Esophagus squamous epithelium (tissue), 5 donors: ENCODE results near the gene PATL2. TPM values are rescaled to one million over a fixed set of nuclear protein-coding genes. Genes with fewer than 3 reads are reported as not detected.
"Not testable (repeated sequence)": the region's sequence is repeated elsewhere in the genome, so short reads cannot be mapped to it uniquely, and the experiment has no call there.

ENCODE experiments used
- DNase-seq: peaks from one replicate; lab custom pipeline; 2025; lab: John Stamatoyannopoulos, UW
- H3K27ac ChIP-seq, 4 donors: fragments of 200-600 bp; sonication (generic); one replicate each; pipeline ENCODE4 v1.5.1; 2016 to 2019; ENCODE audit warnings: mild to moderate bottlenecking in 1 of 4
- H3K27me3 ChIP-seq, 4 donors: fragments of 200-600 bp; sonication (generic); 1 replicate in 3 of 4; 2 replicates in 1 of 4; pipeline versions ENCODE4 v1.5.1 to v1.6.0; 2017 to 2021; ENCODE audit warnings: antibody characterized with exemption in 1 of 4
- H3K36me3 ChIP-seq, 3 donors: fragments of 200-600 bp; sonication (generic); one replicate each; pipeline ENCODE4 v1.5.1; 2016 to 2019
- H3K4me1 ChIP-seq, 3 donors: fragments of 200-600 bp; sonication (generic); one replicate each; pipeline ENCODE4 v1.5.1; 2017 to 2019
- H3K4me3 ChIP-seq, 4 donors: fragments of 200-600 bp; sonication (generic); 1 replicate in 3 of 4; 2 replicates in 1 of 4; pipeline ENCODE4 v1.5.1; 2016 to 2019; ENCODE audit warnings: mild to moderate bottlenecking in 2 of 4, moderate library complexity in 1 of 4
- H3K9me3 ChIP-seq, 3 donors: fragments of 200-600 bp; sonication (generic); one replicate each; pipeline ENCODE4 v1.5.1; 2016 to 2019
- CTCF ChIP-seq, 6 experiments: fragments of 450-650 bp in 4 of 6; fragments of 200-600 bp in 2 of 6; sonication (generic) in 2 of 6; IDR thresholded peaks; one replicate each; pipeline ENCODE4 v1.5.1; 2016 to 2019; ENCODE audit warnings: antibody characterized with exemption in 6 of 6, mild to moderate bottlenecking in 4 of 6, moderate library complexity in 4 of 6
- POLR2A ChIP-seq, 4 donors: fragments of 450-650 bp; IDR thresholded peaks; one replicate each; pipeline ENCODE4 v1.6.1; 2017; ENCODE audit warnings: antibody characterized with exemption in 4 of 4, mild to moderate bottlenecking in 4 of 4, moderate library complexity in 3 of 4
- WGBS, 2 donors: methylation state at CpG; one replicate each; pipeline ENCODE4 v1.1.5; 2018; 5-methylcytosine and 5-hydroxymethylcytosine counted together
- intact Hi-C: fragments of 100-400 bp; cut with DNase I; formaldehyde crosslinking; loops from one replicate; pipeline ENCODE4 v1.15.0; 2022
- total RNA-seq, 4 donors: library from RNA; depleted of rRNA; stranded (reverse); fragments of >200 nt; gene quantifications; one replicate each; pipeline ENCODE4 v1.1.0, GENCODE V29; 2016
- donor health status: DM: yes; HTN: yes; CAD: no.

PATL2 gene
- total RNA-seq, 4 donors from 2014 or later: 1.3 TPM; not detected in 3

DNA sequence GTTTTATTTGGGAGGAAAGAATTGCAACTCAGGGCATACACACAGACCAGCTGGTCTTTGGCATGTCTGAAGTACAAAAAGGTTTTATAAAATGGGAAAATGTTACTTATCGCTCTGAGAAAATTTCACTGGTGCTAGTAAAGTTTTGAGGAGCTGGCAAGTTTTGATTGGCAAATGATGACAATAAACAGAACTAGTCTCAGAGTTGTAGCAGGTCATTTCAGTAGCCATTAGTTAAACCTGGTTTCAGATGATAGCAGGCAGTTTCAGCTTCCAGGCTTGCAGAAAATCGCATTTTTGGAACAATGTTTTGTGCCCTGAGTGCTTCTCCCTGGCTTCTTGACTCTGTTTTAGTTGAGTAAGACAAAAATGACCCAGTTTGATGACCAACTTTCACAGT, 10.9 kb upstream of the PATL2 start:
- no peak overlapping the region for H3K27ac ChIP-seq
- H3K27me3 ChIP-seq: no peaks in the 10 kb centered on the region
- no peak for TF ChIP-seq POLR2A (IDR thresholded peaks at IDR 0.05)
- no peak for TF ChIP-seq CTCF (IDR thresholded peaks at IDR 0.05)
- intact Hi-C loops: no loop called here
- DNase-seq: no peak
- no peak overlapping the region for H3K4me3 ChIP-seq
- WGBS, 2 donors: 68 to 75% methylated on average over 2 of the region's 2 CpGs
- peaks cover 8 to 44% (median 15%) of the 10 kb centered on the region in 3 donors for H3K4me1 ChIP-seq
- no peaks in the 10 kb centered on the region for H3K9me3 ChIP-seq
- H3K36me3 ChIP-seq: peaks cover 0 to 27% (median 25%) of the 10 kb centered on the region in 3 donors

DNA sequence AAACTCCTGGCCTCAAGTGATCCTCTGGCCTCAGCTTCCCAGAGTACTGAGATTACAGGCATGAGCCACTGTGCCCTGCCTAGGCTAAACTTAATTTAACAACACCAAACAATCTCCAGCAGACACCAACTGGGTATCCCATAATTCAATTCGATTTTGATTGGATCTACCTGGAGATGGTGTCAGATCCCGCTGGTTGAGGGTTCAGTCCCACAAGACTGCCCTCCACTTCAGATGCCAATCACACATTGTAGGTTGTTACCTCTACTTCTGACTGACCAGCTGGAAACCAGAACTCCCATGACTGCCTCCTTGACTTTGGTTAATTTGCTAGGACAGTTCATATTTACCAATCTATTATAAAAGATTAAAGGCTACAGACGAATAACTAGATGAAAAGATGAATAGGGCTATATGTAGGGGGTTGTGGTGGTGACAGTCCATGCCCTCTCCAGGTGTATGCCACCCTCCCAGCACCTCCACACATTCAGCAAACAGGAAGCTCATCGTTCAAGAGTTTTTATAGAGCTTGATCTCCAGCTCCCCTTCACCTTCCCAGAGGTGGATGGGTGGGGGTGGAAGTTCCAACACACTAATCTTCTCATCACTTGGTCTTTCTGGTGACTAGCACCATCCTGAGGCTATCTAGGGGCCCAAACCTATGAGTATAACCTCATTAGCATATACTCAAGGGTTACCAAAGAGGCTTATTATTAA, 9.5 kb upstream of the PATL2 start:
- 69% methylated on average over 4 of the region's 4 CpGs for WGBS, 2 donors
- no peak for DNase-seq
- intact Hi-C loops: no loop called here
- TF ChIP-seq CTCF (IDR thresholded peaks at IDR 0.05) (no peak), POLR2A (IDR thresholded peaks at IDR 0.05) (no peak)
- peaks cover 0 to 44% (median 13%) of the 10 kb centered on the region in 3 donors for H3K4me1 ChIP-seq
- peaks cover 5 to 41% (median 38%) of the 10 kb centered on the region in 3 donors for H3K36me3 ChIP-seq
- no peaks in the 10 kb centered on the region for H3K9me3 ChIP-seq
- no peak overlapping the region for H3K4me3 ChIP-seq
- peak overlapping the region in 1 of 4 donors; percentile 1 for H3K27ac ChIP-seq
- no peaks in the 10 kb centered on the region for H3K27me3 ChIP-seq

DNA sequence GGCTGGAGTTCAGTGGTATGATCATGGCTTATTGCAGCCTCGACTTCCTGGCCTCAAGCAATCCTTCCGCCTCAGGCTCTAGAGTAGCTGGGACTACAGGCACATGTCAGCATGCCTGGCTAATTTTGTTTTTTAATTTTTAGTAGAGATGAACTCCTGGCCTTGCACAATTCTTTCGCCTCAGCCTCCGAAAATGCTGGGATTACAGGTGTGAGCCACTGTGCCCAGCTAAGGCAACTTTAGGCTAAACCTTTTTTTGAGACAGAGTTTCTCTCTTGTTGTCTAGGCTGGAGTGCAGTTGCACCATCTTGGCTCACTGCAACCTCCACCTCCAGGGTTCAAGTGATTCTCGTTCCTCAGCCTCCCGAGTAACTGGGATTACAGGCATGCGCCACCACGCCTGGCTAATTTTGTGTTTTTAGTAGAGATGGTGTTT, 8.9 kb upstream of the PATL2 start:
- 79 to 80% methylated on average over 8 of the region's 8 CpGs for WGBS, 2 donors

DNA sequence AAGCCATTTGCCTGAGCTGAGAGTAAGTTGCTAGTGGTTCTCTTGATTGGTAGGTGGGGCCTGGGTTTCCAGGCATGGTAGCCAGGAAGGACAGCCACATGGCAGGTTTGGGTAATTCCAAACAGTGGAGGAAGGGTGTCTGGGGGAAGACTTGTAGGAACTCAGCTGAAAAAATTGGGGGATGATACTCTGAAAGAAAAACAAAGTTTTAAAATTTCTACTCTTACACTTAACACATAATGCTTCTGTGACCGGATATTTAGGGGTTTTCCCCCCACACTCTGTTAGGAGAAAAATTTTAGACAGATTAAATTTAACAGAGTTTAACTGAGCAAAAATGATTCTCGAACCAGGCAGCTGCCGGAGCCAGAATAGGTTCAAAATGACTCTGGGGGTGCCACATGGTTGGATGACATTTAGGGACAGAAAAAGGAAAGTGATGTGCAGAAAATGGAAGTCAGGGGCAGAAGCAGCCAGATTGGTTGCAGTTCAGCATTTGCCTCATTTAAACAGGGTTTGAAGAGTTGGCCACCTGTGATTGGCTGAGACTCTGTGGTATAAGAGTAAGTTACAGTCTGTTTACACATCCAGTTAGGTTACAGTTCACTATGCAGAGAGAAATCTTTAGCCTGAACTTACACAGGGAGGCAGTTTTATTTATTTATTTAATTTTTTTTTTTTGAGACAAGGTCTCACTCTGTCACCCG, 8.3 kb upstream of the PATL2 start:
- Histone ChIP-seq H3K9me3 (no peaks in the 10 kb centered on the region), H3K4me1 (peaks cover 0 to 45% (median 19%) of the 10 kb centered on the region in 3 donors), H3K36me3 (peaks cover 6 to 51% (median 43%) of the 10 kb centered on the region in 3 donors), H3K27ac (no peak overlapping the region), H3K27me3 (no peaks in the 10 kb centered on the region), H3K4me3 (no peak overlapping the region)
- no peak for TF ChIP-seq POLR2A (IDR thresholded peaks at IDR 0.05)
- TF ChIP-seq CTCF (IDR thresholded peaks at IDR 0.05): no peak
- 55 to 66% methylated on average over 4 of the region's 4 CpGs for WGBS, 2 donors
- no peak for DNase-seq
- intact Hi-C loops: no loop called here

More for the DNA sequence above, 8.9 kb upstream of the PATL2 start:
- Histone ChIP-seq H3K36me3 (peaks cover 6 to 47% (median 43%) of the 10 kb centered on the region in 3 donors), H3K4me1 (peaks cover 0 to 45% (median 16%) of the 10 kb centered on the region in 3 donors), H3K27ac (peak overlapping the region in 1 of 4 donors; percentile 1)
- DNase-seq, H3K9me3 ChIP-seq, H3K4me3 ChIP-seq, H3K27me3 ChIP-seq, intact Hi-C loops: not testable (repeated sequence)

- H3K27me3 ChIP-seq: no peaks in the 10 kb centered on the region
- peaks cover 6 to 56% (median 43%) of the 10 kb centered on the region in 3 donors for H3K36me3 ChIP-seq
- intact Hi-C loops: no loop called here
- no peak overlapping the region for H3K4me3 ChIP-seq
- H3K9me3 ChIP-seq: no peaks in the 10 kb centered on the region
- peaks cover 0 to 49% (median 24%) of the 10 kb centered on the region in 3 donors for H3K4me1 ChIP-seq
- H3K27ac ChIP-seq: no peak overlapping the region
- no peak for DNase-seq
- 85 to 87% methylated on average over 8 of the region's 8 CpGs for WGBS, 2 donors
- no peak for TF ChIP-seq CTCF (IDR thresholded peaks at IDR 0.05)
- TF ChIP-seq POLR2A (IDR thresholded peaks at IDR 0.05): no peak
Measured at GRCh38 chr15:44718927-44719292, 7.8 kb upstream of the PATL2 start.
